T-helper 1 cell (primary cell): ENCODE measurements around the gene KLHL40.
"Not testable (repeated sequence)": the region's sequence is repeated elsewhere in the genome, so short reads cannot be mapped to it uniquely, and the experiment has no call there.

Source experiments
- DNase-seq, 5 donors: peaks; one replicate each; pipeline ENCODE4 v3.0.0-alpha.2; 2012 to 2020

The KLHL40 gene

DNA sequence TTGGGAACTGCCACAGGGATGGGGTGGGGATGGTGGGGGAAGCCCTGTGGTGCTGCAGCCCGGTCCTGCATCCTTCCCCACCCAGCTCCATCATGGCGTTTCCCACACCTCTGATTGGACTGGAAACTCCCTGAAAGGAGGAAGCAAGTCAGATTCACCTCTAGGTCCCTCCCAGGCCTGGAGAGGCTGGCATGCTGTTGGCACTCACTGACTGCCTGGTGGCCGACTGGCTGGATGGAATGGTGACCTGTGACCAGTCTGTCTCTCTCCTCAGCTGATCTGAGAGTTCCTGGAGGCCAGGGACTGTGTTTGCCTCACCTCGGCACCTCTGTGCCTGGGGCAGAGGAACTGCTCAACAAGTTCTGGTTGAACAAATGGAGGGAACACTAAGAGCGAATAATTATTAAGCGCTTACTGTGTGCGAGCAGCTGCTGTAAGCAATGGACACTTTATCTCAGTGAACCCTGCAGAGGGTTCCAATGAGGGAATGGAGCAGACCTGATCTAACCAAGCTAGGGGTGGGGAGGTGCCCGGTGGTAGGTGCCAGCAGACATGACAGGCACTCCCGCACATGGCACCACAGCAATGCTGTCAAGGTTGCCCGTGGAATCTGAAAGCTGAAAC is 20.7 kb downstream of the KLHL40 start:
- peak in 1 of 5 donors; percentile 2 for DNase-seq

DNA sequence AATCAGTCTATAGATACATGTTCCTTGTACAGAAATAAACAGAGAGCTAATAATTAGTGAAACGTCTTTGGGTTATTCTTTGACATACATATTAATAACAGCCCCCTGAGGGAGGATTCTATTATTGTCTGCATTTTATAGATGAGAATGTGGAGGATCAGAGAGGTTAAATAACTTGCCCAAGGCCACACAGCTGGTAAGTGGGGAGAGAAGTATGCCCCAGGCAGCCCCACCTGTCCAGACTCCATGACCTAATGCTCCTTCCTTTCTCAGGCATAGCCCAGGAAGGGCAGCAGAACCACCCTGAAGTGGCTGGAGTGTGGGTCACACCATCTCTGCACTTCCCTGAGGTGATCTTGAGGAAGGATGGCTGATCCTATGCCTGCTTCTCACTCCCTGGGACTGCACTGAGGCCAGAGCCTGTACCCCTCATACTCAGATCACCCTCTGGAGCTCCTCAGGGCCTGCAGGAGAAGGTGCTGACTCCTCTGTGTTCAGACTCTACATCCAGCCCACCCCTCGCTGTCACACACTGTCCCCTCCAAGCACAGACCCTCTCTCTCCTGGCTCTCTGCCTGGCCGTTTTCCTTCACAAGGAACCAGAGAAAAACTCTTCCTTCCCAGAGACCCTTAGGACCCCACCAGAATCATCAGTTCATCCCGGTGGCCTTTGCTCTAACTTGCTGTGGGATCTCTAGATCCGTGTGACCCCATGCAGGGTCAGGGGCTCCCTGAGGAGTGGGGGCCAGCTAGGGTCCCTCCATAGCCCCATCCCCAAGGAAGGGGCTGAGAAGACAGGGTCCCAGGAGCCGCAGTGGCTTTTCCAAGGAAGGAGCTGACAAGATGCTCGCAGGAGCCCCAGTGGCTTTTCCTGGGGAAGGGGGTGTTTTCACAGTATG is 21.6 kb downstream of the KLHL40 start:
- peak in 1 of 5 donors; percentile 4 for DNase-seq

DNA sequence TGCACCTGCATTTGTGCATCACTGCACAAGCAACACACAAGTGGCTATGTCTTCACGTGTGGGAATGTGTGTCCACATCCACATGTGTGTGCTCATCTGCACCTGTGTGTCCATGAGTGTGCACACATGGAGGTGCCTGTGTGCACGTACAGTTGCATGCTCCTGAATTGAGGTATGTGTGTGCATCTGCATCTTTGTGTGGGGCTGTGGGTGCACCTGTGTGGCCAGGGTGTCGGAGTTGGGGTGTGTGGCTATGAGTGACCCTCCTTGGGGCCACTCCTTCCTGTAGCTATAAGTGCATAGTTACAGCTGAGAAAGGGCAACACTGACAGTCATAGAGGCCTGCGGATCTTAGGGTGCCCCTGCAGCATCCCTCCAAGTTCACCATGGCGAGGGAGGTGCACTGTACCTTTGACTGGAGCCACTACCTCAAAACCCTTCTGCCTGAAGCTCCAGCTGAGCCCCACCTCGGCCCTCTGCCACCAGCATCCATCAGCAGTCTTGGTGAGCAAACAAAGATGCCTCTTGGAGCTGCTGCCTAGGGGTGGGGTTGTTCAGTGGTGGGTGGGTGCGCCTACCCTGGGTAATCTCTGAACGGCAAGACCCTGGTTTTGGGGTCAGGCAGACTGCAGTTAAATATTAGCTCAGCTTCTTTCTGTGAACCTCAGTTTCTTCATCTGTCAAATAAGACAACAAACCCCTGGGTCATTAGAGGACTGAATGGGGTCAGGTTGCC is 22.5 kb downstream of the KLHL40 start:
- DNase-seq = peak in 1 of 5 donors; percentile 4

DNA sequence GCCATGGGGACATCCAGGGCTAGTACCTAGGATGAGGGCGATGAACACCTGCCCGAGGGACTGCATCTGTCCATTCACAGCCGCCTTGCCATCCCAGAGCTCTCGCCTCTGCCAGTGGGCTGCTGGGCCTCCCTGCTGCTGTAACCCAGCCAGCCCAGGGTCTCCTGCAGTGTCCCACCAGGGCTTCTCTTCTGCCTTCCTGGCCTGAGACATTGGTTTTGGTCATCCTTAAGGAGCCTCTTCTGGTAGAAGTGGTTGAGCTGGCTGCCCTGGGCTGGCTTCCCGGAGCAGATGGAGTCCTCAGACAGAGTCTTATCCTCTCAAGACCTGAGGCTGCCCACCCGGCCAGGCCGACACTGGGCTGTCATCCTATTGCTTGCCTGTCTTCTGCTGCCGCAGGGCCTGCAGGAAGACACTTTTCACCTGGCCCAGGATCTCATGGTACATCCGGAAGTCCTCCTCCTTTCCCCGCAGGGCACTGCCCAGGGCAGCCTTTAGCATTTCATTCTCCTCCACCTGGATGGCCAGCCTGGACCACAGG is 23.3 kb downstream of the KLHL40 start:
- DNase-seq = peak in 1 of 5 donors; percentile 9

DNA sequence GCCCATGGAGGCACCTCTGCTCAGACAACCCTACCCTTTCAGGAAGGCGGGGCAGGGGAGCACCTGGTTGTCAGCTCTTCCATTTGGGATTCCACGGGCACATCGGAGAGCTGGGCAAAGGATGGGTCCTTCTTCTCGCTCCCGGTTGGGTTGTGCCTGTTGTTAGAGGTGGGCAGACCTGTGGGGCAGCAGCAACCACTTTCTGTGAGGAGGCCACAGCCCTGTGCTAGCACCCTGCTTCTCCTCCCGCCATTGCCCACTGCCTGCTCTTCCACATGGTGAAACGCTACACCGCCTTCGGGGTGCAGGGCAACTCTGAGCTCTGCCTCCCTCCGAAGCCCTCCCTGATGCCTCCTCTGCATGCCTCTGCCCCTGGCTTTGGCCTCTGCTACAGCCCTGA is 24.3 kb downstream of the KLHL40 start:
- DNase-seq = peak in 1 of 5 donors; percentile 2

DNA sequence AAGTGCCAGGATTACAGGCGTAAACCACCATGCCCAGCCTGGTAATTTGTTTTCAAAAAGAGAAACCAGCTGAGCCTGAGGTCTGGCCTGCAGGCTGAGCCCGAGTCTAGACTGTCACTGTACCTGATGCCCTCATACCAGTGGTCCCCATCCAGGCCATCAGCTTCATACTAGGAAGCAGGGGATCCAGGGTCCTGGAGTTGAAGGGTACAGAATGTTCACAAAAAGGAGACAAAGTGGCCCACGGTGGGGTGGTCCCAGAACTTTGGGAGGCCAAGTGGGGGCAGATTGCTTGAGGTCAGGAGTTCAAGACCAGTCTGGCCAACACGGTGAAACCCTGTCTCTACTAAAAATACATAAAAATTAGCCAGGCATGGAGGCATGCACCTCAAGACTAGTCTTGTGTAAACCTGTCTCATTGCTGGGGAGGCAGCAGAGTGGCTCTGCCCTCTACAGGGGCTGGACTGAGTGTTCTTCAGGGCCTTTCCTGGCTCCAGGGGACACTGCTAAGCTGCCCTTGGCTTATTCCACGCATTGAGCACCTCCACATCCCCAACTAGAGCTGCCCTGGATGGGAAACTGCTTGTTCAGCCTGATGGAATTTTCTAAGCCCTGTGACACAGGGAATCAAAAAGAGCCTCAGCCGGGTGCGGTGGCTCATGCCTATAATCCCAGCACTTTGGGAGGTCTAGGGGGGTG is 25.1 kb downstream of the KLHL40 start:
- peak in 1 of 5 donors; percentile 6 for DNase-seq

DNA sequence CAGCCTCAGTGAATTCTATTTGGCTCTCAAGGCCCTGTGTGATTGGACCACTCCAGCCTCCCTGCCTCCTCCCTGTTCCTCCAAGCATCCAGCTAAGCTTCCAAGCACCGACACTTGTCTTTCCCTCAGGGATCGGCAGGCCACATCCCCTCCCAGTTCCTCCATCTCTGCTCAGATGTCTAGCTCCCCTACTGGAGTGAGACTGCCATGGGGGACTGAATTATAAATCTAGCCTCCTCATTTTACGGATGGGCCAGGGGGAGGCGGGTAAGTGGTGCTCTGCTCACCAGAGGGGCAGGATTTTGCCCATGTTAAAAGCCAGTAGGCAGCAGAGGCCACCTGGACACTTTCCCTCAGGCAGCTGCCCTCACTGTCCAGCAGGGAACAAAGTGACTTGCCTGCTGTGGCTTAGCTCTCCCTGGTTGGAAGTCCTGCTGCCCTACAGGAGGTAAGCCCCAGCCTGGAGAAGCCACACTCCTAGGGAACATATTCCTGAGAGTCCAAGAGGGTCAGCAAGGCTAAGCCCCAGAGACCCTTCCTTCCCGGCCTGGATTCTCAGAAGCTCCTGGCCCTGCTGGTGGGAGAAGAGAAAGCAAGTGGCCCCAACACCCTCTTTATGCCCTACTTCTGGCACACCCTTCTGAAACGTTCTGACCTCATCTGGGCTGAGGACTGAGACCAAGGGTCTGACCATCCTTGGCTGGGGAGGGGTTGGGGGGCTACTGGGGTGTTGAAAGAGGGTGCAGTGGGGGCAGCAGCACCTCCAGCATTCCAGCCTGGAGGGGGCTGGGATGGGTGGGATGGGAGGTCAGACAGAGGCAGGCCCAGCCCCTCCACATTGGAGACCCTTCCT is 26.4 kb downstream of the KLHL40 start:
- peak in 1 of 5 donors; percentile 3 for DNase-seq

DNA sequence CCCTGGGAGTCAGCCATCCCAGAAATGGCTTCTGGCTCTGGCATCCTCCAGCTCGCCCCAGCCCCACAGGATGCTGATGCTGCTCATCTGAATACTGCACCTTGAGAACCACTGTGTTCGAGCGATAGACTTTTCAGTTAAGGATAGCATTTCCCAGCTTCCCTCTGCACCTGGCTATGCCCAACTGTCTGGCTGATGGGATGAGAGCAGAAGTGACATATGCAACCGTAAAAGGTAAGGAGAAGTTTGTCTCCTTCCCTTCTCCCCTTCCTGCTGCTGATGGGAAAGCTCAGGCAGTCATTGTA is 27.0 kb downstream of the KLHL40 start:
- DNase-seq = no peak

DNA sequence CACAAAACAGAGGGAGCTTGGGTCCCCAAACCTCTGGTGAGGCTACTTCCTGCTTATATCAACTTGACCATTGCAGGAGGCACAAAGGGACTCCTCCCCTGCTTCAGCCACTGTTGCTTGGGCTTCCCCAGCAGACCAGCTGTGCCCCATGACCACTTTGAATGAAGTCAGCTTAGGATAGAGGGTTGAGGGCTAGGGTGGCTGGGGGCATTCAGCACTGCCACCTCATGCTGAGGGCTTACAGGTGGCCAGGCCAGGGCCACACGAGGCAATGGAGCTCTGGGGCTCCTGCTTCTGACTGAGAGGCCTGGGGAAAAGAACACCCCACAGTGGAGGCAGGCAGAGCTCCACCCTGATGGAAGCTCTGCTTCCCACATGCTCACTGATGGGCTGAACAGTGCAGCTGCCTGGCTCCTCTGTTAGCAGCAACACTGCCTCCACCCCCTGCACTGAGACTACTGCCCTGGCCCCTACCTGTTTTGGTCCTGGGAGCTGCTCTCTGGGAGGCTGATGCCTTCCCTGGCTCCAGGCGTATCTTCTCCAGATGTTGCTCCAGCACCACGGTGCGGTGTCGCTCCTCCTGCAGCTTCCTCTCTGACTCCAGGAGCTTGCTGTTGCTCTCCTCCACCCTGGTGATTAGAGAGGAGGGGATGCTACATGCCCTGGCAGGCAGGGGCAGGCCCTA is 27.5 kb downstream of the KLHL40 start:
- no peak for DNase-seq

DNA sequence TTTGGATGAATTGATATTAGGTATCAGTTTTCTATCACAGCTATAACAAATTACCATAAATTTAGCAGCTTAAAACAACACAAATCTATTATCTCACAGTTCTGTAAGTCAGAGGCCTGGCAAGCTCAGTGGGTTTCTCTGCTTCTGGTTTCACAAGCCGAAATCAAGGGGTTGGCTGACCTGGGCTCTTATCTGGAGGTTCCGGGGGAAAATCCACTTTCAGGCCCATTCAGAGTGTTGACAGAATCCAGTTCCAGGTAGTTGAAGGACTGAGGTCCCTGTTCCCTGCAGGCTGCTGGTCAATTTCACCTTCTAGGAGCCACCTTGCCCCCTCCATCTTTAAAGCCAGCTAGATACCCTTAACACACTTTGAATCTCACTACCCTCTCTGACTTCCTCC is 28.4 kb downstream of the KLHL40 start:
- DNase-seq = no peak

DNA sequence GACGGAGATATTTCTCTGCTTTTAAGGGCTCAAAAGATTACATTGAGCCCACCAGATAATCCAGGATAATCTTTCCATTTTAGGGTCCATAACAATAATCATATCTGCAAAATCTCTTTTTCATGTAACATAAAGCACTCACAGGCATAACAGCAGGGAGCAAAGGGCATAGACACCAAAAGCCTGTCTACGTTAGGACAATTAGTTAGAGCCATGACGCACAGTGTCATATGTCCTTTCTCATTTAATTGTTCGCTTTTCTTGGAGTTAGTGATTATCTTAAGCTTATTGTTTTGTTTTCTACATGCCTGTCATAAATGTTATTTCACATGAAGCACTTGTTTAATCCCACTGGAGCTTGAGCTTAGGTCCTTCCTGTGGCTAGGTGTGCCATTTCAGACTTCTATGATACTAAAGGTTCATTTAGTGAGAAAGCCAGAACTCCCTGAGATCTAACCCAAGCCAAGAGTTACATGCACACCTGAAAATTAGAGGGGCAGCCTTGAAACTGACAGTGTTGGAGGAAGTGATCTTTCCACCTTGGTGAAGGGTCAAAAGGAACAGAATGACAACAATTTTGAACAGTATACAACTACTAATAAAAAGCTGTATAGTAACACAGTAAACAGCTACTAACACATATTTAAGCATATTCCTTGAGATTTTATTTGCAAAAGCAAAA is 29.0 kb downstream of the KLHL40 start:
- no peak for DNase-seq

DNA sequence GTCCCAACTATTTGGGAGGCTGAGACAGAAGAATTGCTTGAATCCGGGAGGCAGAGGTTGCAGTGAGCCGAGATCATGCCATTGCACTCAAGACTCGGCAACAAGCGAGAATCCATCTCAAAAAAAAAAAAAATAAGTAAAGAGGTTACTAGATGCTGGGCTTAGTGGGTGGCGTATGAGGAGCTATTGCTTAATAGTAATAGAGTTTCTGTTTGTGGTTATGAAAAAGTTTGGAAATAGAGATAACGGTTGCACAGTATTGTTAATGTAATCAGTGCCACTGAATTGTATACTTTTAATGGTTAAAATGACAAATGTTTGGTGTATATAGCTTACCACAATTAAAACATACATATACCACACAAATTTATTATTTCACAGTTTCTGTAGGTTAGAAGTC is 32.0 kb downstream of the KLHL40 start:
- DNase-seq = no peak

DNA sequence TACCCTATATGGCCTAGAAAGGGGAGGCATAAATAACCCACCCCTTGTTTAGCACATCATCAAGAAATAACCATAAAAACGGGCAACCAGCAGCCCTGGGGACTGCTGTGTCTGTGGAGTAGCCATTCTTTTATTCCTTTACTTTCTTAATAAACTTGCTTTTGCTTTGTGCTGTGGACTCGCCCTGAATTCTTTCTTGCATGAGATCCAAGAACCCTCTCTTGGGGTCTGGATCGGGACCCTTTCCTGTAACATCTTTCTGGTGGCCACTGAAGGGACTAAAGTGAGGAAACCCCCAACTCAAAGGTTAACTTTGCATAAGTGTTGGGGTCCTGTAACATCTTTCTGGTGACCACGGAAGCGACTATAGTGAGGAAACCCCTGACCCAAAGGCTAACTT is 33.0 kb downstream of the KLHL40 start:
- no peak for DNase-seq

DNA sequence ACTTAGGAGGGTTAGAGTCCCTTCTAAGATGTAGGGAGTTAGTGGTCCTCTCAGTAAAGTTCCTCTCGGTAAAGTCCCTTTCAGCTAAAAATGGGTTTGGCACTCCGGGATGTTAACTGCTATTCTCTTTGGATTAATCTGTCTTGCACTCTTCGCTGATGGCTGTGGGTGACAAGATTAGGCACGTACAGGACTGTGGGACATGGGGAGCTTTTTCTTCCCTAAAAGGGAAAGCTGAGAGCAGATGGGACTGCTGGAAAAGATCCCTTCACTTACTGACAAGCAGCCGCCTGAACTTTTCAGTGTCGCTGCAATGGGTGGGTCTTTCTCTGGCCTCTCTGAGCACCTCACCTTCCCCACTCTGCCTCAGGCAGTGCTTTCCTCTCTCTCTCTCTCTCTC is 33.7 kb downstream of the KLHL40 start:
- DNase-seq = no peak

DNA sequence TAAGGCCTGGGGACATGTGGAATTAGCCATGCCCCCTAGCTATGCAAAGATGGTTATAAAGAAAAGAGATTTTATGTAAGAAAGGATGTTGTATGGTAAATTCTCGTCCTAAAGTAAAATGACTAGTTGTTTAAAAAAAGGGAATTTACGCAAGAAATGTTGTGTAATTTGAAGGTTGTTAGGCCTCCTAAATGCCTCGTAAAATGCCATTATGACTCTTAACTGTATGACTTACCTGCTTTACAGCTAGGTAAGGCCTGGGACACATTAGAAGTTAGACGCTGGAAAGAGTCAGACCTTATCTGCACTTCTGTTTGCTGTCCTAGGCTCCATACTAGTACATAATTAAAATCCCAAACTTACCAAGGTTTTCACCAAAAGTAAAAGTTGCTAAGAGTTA is 34.8 kb downstream of the KLHL40 start:
- DNase-seq = no peak

DNA sequence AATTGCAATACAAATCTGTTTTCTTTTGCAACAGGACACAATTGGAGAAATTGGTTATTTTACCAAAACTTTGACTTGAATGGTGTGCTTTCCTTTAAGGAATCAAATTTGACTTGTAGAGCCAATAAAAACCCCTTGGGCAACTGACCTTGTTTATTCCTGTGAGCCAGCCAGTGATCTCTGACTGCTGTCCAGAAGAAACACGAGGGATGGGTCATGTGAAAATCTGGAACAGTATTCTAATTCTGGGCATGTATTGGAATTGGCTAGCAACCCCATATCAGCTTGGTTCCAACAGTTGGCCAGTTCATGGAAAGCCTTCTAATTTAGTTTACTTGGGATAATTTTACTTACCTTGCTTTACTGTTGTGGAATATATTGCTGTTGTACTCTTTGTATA is 36.4 kb downstream of the KLHL40 start:
- DNase-seq = no peak

DNA sequence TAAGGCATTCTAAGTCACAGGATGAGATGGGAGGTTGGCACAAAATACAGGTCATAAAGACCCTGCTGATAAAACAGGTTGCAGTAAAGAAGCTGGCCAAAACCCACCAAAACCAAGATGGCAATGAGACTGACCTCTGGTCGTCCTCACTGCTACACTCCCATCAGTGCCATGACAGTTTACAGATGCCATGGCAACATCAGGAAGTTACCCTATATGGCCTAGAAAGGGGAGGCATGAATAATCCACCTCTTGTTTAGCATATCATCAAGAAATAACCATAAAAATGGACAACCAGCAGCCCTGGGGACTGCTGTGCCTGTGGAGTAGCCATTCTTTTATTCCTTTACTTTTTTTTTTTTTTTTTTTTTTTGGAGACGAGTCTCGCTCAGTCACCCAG is 37.1 kb downstream of the KLHL40 start:
- not testable (repeated sequence) for DNase-seq

DNA sequence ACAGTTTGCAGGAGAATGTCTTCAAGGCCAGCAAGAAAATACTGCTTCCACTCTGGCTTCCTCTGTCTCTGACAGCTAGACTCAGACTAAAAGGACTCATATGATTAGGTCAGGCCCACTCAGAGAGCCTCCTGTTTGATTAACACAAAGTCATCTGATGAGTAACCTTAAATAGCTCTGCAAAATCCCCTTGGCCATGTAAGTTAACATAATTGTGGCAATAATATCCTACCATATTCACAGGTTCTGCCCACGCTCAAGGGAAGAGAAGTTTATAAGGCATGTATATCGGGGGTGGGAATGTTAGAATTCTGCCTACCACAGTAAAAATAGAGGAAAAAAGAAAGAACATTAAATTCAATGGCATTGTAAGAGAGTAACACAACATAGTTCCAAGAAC is 37.9 kb downstream of the KLHL40 start:
- no peak for DNase-seq

DNA sequence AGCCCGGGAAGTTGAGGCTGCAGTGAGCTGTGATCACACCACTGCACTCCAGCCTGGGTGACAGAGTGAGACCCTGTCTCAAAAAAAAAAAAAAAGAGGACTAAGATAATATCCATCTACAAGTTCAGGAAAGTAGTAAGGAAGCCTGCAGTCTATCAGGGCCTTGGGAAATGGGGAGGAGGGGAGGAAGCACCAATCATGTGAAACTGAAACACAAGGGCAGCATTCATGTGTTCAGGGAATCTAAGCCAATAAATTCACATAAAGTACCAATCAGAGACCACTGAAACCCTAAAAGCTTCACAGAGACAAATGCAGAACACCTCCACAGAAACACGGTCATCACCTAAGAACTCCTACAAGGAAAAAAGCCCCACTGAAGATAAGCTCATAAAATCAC is 40.1 kb downstream of the KLHL40 start:
- DNase-seq = no peak

DNA sequence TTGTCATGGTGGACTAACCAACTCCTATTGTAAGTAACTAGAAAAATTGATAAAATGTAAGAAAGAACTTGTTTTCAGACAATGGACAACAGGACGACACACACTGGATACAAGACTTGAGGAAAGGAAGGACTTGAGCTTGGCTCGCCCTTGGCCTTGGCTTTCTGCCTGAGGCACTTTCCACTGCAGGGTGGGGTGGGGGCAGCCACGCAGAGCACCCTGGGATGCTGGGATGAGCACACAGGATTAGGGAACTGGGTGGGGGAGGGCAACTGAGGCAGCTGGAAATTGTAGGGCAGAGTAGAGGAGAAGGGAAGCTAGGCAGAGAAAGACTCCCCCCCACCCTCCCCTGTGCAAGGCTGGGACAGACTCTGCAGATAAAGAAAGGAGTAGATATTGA is 42.7 kb downstream of the KLHL40 start:
- no peak for DNase-seq
